Measurements from ENCODE around the gene ERP44.
"Not testable (repeated sequence)": the region's sequence is repeated elsewhere in the genome, so short reads cannot be mapped to it uniquely, and the experiment has no call there.

Gene ERP44

DNA sequence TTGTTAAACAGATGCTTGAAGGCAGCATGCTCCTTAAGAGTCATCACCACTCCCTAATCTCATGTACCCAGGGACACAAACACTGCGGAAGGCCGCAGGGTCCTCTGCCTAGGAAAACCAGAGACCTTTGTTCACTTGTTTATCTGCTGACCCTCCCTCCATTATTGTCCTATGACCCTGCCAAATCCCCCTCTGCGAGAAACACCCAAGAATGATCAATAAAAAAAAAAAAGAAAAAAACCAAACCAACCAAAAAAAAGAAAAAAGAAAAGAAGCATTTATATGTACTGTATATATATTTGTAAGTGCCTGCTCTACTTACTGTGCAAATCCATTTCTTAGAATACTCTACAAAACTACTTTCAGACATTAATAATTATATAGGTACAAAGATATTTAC is 29.7 kb downstream of the ERP44 start:
- H3K27ac ChIP-seq (ENCODE audit: low read depth, low read length); H3K4me3 ChIP-seq (ENCODE audit: low read depth, low read length); H3K27me3 ChIP-seq (ENCODE audit: control insufficient read depth, insufficient read depth, low read length); H3K9me3 ChIP-seq (ENCODE audit: control insufficient read depth, insufficient read depth, low read length); H3K9ac ChIP-seq (ENCODE audit: low read depth, low read length); H3K36me3 ChIP-seq (ENCODE audit: control insufficient read depth, insufficient read depth, low read length); H3K4me1 ChIP-seq (ENCODE audit: control insufficient read depth, insufficient read depth, low read length): not testable (repeated sequence)

DNA sequence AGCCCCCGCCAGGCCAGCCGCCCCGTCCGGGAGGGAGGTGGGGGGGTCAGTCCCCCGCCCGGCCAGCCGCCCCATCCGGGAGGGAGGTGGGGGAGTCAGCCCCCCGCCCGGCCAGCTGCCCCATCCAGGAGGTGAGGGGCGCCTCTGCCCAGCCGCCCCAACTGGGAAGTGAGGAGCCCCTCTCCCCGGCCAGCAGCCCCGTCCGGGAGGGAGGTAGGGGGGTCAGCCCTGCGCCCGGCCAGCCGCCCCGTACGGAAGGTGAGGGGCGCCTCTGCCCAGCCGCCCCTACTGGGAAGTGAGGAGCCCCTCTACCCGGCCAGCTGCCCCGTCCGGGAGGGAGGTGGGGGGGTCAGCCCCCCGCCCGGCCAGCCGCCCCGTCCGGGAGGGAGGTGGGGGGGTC is 30.8 kb downstream of the ERP44 start:
- H3K4me3 ChIP-seq (ENCODE audit: low read depth, low read length); H3K36me3 ChIP-seq (ENCODE audit: control insufficient read depth, insufficient read depth, low read length); H3K27ac ChIP-seq (ENCODE audit: low read depth, low read length); H3K9ac ChIP-seq (ENCODE audit: low read depth, low read length); H3K9me3 ChIP-seq (ENCODE audit: control insufficient read depth, insufficient read depth, low read length); H3K27me3 ChIP-seq (ENCODE audit: control insufficient read depth, insufficient read depth, low read length): not testable (repeated sequence)
- peaks cover 12% of the 10 kb centered on the region for H3K4me1 ChIP-seq (ENCODE audit: control insufficient read depth, insufficient read depth, low read length)

DNA sequence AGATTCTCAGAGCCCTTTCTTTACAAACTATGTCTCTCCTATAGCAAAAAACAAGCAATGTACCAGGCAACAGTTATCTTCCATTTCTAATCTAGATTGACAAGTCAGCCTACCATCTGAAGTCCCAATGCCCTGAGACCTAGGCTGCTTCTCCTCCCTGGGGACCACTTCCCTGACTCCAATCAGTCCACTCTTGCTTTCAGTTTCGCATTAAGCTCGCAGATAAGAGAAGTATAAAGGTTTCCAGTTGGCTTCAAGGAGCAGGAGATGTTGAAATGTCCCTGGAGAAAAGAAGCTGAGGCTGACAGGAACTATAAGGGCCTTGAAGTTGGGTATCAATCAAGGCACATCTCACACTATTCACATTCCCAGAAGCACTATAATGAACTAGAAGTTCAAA is 32.3 kb downstream of the ERP44 start:
- no peaks in the 10 kb centered on the region for H3K27me3 ChIP-seq (ENCODE audit: control insufficient read depth, insufficient read depth, low read length)
- no peak overlapping the region for H3K4me3 ChIP-seq (ENCODE audit: low read depth, low read length)
- no peaks in the 10 kb centered on the region for H3K9me3 ChIP-seq (ENCODE audit: control insufficient read depth, insufficient read depth, low read length)
- H3K27ac ChIP-seq (ENCODE audit: low read depth, low read length): no peak overlapping the region
- no peak overlapping the region for H3K9ac ChIP-seq (ENCODE audit: low read depth, low read length)
- peaks cover 12% of the 10 kb centered on the region for H3K4me1 ChIP-seq (ENCODE audit: control insufficient read depth, insufficient read depth, low read length)
- H3K36me3 ChIP-seq (ENCODE audit: control insufficient read depth, insufficient read depth, low read length): no peaks in the 10 kb centered on the region

DNA sequence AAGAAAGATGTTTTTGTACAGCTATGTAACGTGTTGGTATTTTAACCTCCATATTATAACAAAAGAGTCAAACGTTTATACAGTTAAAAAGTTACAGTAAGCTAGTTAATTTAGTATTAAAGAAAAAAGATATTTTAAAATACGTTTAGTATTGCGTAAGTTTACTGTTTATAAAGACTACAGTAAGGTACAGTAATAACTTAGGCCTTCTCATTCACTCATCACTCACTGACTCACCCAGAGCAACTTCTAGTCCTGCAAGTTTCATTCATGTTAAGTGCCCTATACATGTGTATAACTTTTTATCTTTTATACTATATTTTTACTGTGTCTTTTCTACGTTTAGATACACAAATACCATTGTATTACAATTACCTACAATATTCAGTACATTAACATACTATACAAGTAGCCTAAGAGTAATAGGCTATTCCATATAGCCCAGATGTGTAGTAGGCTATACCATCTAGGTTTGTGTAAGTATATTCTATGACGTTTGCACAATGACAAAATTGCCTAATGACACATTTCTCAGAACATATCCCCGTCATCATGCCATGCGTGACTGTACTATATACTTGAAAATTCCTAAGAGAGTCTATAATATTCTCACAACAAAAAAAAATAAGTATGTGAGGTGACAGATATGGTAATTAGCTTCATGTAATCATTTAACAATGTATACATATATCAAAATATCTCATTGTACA is 33.8 kb downstream of the ERP44 start:
- Histone ChIP-seq H3K36me3 (ENCODE audit: control insufficient read depth, insufficient read depth, low read length) (no peaks in the 10 kb centered on the region), H3K4me1 (ENCODE audit: control insufficient read depth, insufficient read depth, low read length) (peaks cover 12% of the 10 kb centered on the region), H3K9me3 (ENCODE audit: control insufficient read depth, insufficient read depth, low read length) (no peaks in the 10 kb centered on the region), H3K9ac (ENCODE audit: low read depth, low read length) (no peak overlapping the region), H3K27me3 (ENCODE audit: control insufficient read depth, insufficient read depth, low read length) (no peaks in the 10 kb centered on the region), H3K4me3 (ENCODE audit: low read depth, low read length) (no peak overlapping the region), H3K27ac (ENCODE audit: low read depth, low read length) (no peak overlapping the region)

DNA sequence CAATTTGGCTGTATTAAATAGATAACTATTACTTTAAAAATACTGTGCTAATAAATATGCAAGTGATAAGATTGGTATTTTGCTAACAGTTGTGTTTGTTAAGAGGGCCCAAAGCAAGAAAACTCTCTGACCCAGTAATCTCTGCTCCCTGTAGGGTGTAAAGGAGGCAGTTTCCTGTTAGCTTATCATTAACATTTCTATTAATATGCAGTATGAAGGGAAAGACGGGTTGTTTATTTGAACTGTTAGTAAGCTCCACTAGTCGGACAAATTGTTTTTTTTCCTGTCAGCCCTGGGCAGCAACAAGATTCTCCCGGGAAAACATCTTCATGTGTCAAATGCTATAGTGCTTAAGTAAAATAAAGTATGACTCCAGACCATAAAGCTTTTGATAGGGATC is 35.6 kb downstream of the ERP44 start:
- H3K4me3 ChIP-seq (ENCODE audit: low read depth, low read length): no peak overlapping the region
- H3K27me3 ChIP-seq (ENCODE audit: control insufficient read depth, insufficient read depth, low read length): no peaks in the 10 kb centered on the region
- H3K27ac ChIP-seq (ENCODE audit: low read depth, low read length): peak overlapping the region; percentile 73
- H3K9ac ChIP-seq (ENCODE audit: low read depth, low read length): no peak overlapping the region
- peaks cover 12% of the 10 kb centered on the region for H3K4me1 ChIP-seq (ENCODE audit: control insufficient read depth, insufficient read depth, low read length)
- no peaks in the 10 kb centered on the region for H3K9me3 ChIP-seq (ENCODE audit: control insufficient read depth, insufficient read depth, low read length)
- peaks cover 3% of the 10 kb centered on the region; the same call in 1 of the 2 replicates for H3K36me3 ChIP-seq (ENCODE audit: control insufficient read depth, insufficient read depth, low read length)

DNA sequence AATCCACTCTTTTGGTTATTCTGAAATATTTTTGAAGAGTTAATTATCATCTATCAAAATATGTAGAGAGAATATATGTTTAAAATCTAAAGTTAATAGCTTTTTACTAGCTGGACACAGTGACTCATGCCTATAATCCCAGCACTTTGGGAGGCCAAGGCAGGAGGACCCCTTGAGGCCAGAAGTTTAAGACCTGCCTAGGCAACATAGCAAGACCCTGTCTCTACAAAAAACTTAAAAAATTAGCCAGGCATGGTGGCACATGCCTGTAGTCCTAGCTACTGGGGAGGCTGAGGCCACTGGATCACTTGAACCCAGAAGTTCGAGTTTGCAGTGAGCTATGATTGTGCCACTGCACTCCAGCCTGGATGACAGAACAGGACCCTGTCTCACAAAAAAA is 36.1 kb downstream of the ERP44 start:
- not testable (repeated sequence) for H3K9me3 ChIP-seq (ENCODE audit: control insufficient read depth, insufficient read depth, low read length); H3K36me3 ChIP-seq (ENCODE audit: control insufficient read depth, insufficient read depth, low read length); H3K9ac ChIP-seq (ENCODE audit: low read depth, low read length); H3K27me3 ChIP-seq (ENCODE audit: control insufficient read depth, insufficient read depth, low read length); H3K4me3 ChIP-seq (ENCODE audit: low read depth, low read length)
- peak overlapping the region; percentile 73 for H3K27ac ChIP-seq (ENCODE audit: low read depth, low read length)
- peaks cover 12% of the 10 kb centered on the region for H3K4me1 ChIP-seq (ENCODE audit: control insufficient read depth, insufficient read depth, low read length)

DNA sequence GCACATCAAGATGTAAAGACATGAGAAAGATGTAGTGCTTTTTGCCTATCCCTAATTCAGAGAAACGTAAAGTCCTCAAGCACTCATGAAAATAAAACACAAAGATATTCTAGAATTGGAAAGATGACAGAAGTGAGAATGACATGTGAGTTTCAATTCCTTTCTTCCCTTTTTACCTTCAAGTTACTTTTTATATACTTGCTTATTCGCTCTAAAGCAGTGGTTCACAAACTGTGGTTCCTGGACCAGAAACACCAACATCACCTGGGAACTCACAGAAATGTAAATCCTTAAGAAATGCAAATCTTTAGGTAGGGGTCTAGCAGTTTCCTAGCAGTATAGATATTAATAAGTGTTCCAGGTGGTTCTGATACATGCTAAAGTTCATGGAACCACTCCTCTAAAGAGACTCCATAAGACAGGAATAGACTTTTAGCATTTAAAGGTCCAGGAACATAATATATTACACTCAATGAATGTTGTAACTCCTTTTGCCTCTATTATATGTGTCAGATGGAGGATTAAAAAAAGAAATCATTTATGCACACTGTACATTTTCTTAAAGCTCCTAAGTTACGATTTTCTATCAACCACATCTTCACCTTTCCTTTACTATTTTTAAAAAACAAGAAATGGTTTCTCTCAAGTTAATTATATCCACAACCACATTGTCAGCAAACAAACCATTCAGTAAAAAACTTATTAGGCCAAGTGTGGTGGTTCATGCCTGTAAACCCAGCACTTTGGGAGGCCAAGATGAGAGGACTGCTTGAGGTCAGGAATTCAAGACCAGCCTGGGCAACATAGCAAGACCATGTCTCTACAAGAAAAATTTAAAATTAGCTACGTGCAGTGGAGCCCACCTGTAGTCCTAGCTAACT is 39.9 kb downstream of the ERP44 start:
- no peak overlapping the region for H3K9ac ChIP-seq (ENCODE audit: low read depth, low read length)
- H3K27me3 ChIP-seq (ENCODE audit: control insufficient read depth, insufficient read depth, low read length): no peaks in the 10 kb centered on the region
- H3K4me1 ChIP-seq (ENCODE audit: control insufficient read depth, insufficient read depth, low read length): peaks cover 8% of the 10 kb centered on the region

DNA sequence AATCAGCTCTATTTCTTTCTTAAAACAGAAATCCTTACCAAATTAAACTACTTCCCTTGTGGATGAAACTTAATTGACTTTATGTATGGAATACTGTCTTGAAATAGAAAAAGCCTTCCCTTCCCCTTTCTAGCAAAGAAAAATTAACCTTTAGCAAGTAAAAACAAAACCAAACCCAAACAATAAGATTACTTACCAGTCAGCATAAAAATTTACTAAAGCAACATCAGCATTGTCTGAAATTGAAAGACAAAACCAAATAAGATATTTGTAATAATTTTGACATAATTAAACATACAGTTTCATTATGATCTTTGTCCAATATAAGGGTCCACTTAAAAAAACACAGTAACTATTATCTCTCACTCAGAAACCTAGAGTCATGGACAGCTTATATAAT is 41.2 kb downstream of the ERP44 start:
- no peak overlapping the region for H3K9ac ChIP-seq (ENCODE audit: low read depth, low read length)
- no peaks in the 10 kb centered on the region for H3K9me3 ChIP-seq (ENCODE audit: control insufficient read depth, insufficient read depth, low read length)
- no peak overlapping the region for H3K4me3 ChIP-seq (ENCODE audit: low read depth, low read length)
- no peaks in the 10 kb centered on the region for H3K27me3 ChIP-seq (ENCODE audit: control insufficient read depth, insufficient read depth, low read length)
- H3K36me3 ChIP-seq (ENCODE audit: control insufficient read depth, insufficient read depth, low read length): peaks cover 8% of the 10 kb centered on the region; the same call in 1 of the 2 replicates
- no peaks in the 10 kb centered on the region for H3K4me1 ChIP-seq (ENCODE audit: control insufficient read depth, insufficient read depth, low read length)
- H3K27ac ChIP-seq (ENCODE audit: low read depth, low read length): no peak overlapping the region

More for the DNA sequence above, 39.9 kb downstream of the ERP44 start:
- Histone ChIP-seq H3K9me3 (ENCODE audit: control insufficient read depth, insufficient read depth, low read length) (no peaks in the 10 kb centered on the region), H3K27ac (ENCODE audit: low read depth, low read length) (no peak overlapping the region), H3K36me3 (ENCODE audit: control insufficient read depth, insufficient read depth, low read length) (peaks cover 8% of the 10 kb centered on the region; the same call in 1 of the 2 replicates), H3K4me3 (ENCODE audit: low read depth, low read length) (no peak overlapping the region)

DNA sequence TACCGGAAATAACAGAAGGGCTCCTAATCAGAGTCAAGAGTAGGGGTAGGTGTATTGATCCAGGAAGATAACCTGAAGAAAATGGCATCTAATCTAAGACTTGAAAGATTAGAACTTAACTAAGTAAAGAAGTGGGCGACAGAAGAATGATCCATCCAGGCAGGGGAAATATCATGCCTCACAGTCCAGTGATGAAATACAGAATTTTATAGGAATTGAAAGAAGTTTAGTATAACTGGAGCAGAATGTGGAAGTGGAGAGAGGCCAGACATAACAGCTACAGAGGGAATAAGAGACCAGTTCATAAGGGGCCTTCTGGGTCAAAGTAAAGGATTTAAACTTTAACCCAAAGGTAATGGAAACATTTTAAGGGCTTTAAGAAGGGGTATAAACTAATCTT is 42.2 kb downstream of the ERP44 start:
- Histone ChIP-seq H3K4me1 (ENCODE audit: control insufficient read depth, insufficient read depth, low read length) (no peaks in the 10 kb centered on the region), H3K4me3 (ENCODE audit: low read depth, low read length) (no peak overlapping the region), H3K9me3 (ENCODE audit: control insufficient read depth, insufficient read depth, low read length) (no peaks in the 10 kb centered on the region), H3K36me3 (ENCODE audit: control insufficient read depth, insufficient read depth, low read length) (peaks cover 10% of the 10 kb centered on the region), H3K27me3 (ENCODE audit: control insufficient read depth, insufficient read depth, low read length) (no peaks in the 10 kb centered on the region), H3K27ac (ENCODE audit: low read depth, low read length) (no peak overlapping the region), H3K9ac (ENCODE audit: low read depth, low read length) (no peak overlapping the region)

DNA sequence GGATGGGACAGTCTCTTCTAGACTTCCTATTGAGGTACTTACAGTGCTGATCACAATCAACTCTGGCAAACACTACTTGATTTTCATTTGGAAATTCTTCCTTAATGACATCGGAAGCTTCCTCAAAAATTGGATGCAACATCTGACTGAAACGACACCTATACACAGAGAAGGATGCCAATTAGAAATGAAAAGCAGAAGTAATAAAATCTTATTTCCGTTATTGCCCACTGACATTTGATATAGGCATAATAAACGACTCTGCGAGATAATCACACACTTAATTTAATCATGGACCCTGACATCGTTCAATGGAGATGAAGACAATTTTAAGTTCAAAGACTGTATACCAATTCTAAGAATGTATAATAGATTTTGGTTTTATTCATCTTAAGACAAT is 46.4 kb downstream of the ERP44 start:
- Histone ChIP-seq H3K4me1 (ENCODE audit: control insufficient read depth, insufficient read depth, low read length) (no peaks in the 10 kb centered on the region), H3K27ac (ENCODE audit: low read depth, low read length) (no peak overlapping the region), H3K9ac (ENCODE audit: low read depth, low read length) (no peak overlapping the region), H3K4me3 (ENCODE audit: low read depth, low read length) (no peak overlapping the region), H3K36me3 (ENCODE audit: control insufficient read depth, insufficient read depth, low read length) (peaks cover 20% of the 10 kb centered on the region), H3K9me3 (ENCODE audit: control insufficient read depth, insufficient read depth, low read length) (no peaks in the 10 kb centered on the region), H3K27me3 (ENCODE audit: control insufficient read depth, insufficient read depth, low read length) (no peaks in the 10 kb centered on the region)

DNA sequence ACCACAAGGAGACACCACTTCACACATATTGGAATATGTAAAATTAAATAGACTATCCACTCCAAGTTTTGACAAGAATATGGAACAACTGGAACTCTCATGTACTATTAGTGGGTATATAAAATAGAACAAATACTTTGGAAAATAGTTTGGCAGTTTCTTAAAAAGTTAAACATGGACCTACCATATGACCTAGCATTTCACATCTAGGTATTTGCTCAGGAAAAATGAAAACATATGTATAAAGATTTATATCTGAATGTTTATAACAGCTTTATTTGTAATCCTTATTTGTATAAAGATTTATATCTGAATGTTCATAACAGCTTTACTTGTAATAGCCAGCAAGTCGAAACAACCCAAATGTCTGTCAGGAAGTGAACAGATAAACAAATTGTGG is 49.2 kb downstream of the ERP44 start:
- Histone ChIP-seq H3K4me1 (ENCODE audit: control insufficient read depth, insufficient read depth, low read length) (peaks cover 6% of the 10 kb centered on the region; the same call in 1 of the 2 replicates), H3K9me3 (ENCODE audit: control insufficient read depth, insufficient read depth, low read length) (no peaks in the 10 kb centered on the region), H3K9ac (ENCODE audit: low read depth, low read length) (no peak overlapping the region), H3K27ac (ENCODE audit: low read depth, low read length) (no peak overlapping the region), H3K27me3 (ENCODE audit: control insufficient read depth, insufficient read depth, low read length) (no peaks in the 10 kb centered on the region), H3K4me3 (ENCODE audit: low read depth, low read length) (no peak overlapping the region), H3K36me3 (ENCODE audit: control insufficient read depth, insufficient read depth, low read length) (peaks cover 15% of the 10 kb centered on the region)

Data from HUES48 (cell line).